ENCODE results near the gene NDE1. TPM values are rescaled to one million over a fixed set of nuclear protein-coding genes. Genes with fewer than 3 reads are reported as not detected.

NDE1 gene
- total and polyA plus RNA-seq, 9 of the 15 experiments (the other 6 are each of a cell fraction or from before 2014, with no cell fraction given): 3.1 to 59.9 (median 30.0) TPM

- Histone ChIP-seq H3K79me2 (ENCODE audit: control insufficient read depth, insufficient read depth, low read length) (no peaks in the 10 kb centered on the region), H3K4me2 (ENCODE audit: insufficient read depth, low read length) (no peak overlapping the region), H3K27me3 (ENCODE audit: control insufficient read depth in 2 of 2, insufficient read depth in 2 of 2, low read length in 2 of 2) (no peaks in the 10 kb centered on the region), H3K36me3 (ENCODE audit: control insufficient read depth, insufficient read depth, low read length) (peaks cover 11% of the 10 kb centered on the region; the same call in 1 of the 3 replicates), H3K4me3 (no peak overlapping the region), H3K4me1 (replicated peaks in 1 of 2; ENCODE audit: control insufficient read depth in 2 of 2, insufficient read depth in 2 of 2, low read length in 2 of 2) (no peaks in the 10 kb centered on the region; a peak in 1 of 5 replicates), H3K9me3 (replicated peaks; ENCODE audit: control insufficient read depth, insufficient read depth, low read depth, low read length) (no peaks in the 10 kb centered on the region), H4K20me1 (replicated peaks; ENCODE audit: control insufficient read depth, insufficient read depth, low read length) (no peaks in the 10 kb centered on the region), H3K9me1 (ENCODE audit: control insufficient read depth, insufficient read depth, low read length) (no peaks in the 10 kb centered on the region), H2AFZ (ENCODE audit: low read depth, low read length) (no peak overlapping the region), H3K9ac (ENCODE audit: insufficient read depth in 1 of 2, low read depth in 2 of 2, low read length in 2 of 2) (no peak overlapping the region), H3K27ac (ENCODE audit: extremely low read depth, low read depth, low read length) (no peak overlapping the region)
- BruUV-seq (replicated peaks): no TSS peak
- TF ChIP-seq SUPT5H (IDR thresholded peaks at IDR 0.05): no peak
- intact Hi-C loops (cut with micrococcal nuclease) (no loop called here), in situ Hi-C loops (cut with MboI) (no loop called here)
- POLR2A ChIA-PET: no interaction called here
- CTCF ChIA-PET (ENCODE audit: low intra/inter-chr PET ratio): no interaction called here
- WGBS (ENCODE audit: insufficient coverage, low coverage, missing lambda C conversion rate): 74% methylated on average over 7 of the region's 7 CpGs
- no peak for DNase-seq (ENCODE audit: extremely low read depth in 1 of 4, low spot score in 3 of 4)
- FAIRE-seq: no peak
- no peak for ATAC-seq
Observed at GRCh38 chr16:15729152-15729551, 79.1 kb downstream of the NDE1 start.

DNA sequence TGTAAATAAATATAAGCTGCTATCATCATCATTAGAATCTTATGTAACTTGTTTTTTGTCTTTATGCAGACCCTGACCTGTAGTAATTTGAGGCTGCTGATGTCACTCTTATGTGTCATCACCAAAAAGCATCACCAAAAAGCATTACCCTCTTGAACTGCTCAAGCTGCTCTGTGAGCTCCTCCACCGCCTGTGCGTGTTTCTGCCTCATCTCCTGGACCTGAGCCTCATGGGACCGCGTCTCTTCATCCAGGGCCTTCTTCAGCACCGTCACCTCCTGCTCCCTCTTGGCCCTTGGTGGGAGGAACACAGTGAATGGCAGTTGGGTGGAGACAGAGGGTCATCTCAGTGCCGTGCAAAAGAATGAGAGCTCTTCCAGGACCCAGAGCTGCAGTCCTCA, 82.4 kb downstream of the NDE1 start:
- FAIRE-seq (no peak), ATAC-seq (no peak), DNase-seq (ENCODE audit: extremely low read depth in 1 of 4, low spot score in 3 of 4) (no peak)
- ChIA-PET POLR2A (interaction anchor here (0.5 to 1.5 kb wide), 4 partner anchors 8 to 445 kb away, joined by 3 to 6 read pairs (median 4); no protein-coding TSS in a partner anchor), CTCF (ENCODE audit: low intra/inter-chr PET ratio) (no interaction called here)
- Histone ChIP-seq H3K79me2 (ENCODE audit: control insufficient read depth, insufficient read depth, low read length) (no peaks in the 10 kb centered on the region), H3K27ac (ENCODE audit: extremely low read depth, low read depth, low read length) (no peak overlapping the region), H3K36me3 (ENCODE audit: control insufficient read depth, insufficient read depth, low read length) (no peaks in the 10 kb centered on the region), H3K27me3 (ENCODE audit: control insufficient read depth in 2 of 2, insufficient read depth in 2 of 2, low read length in 2 of 2) (peaks cover 12 to 25% of the 10 kb centered on the region in 2 experiments; a peak in 3 of 5 replicates), H3K4me2 (ENCODE audit: insufficient read depth, low read length) (no peak overlapping the region), H3K4me1 (replicated peaks in 1 of 2; ENCODE audit: control insufficient read depth in 2 of 2, insufficient read depth in 2 of 2, low read length in 2 of 2) (peaks cover 0 to 3% of the 10 kb centered on the region in 2 experiments; a peak in 2 of 5 replicates), H3K4me3 (no peak overlapping the region), H2AFZ (ENCODE audit: low read depth, low read length) (no peak overlapping the region), H3K9me1 (ENCODE audit: control insufficient read depth, insufficient read depth, low read length) (no peaks in the 10 kb centered on the region), H3K9ac (ENCODE audit: insufficient read depth in 1 of 2, low read depth in 2 of 2, low read length in 2 of 2) (peak overlapping the region in 1 of 2 experiments; percentile 20; a peak in 1 of 4 replicates), H3K9me3 (replicated peaks; ENCODE audit: control insufficient read depth, insufficient read depth, low read depth, low read length) (no peaks in the 10 kb centered on the region), H4K20me1 (replicated peaks; ENCODE audit: control insufficient read depth, insufficient read depth, low read length) (no peaks in the 10 kb centered on the region; the same call in 1 of the 2 replicates)
- no peak for TF ChIP-seq RREB1 (CRISPR knock-in tag; IDR thresholded peaks at IDR 0.05)
- TF ChIP-seq SRSF9 (IDR thresholded peaks at IDR 0.05; ENCODE audit: borderline replicate concordance, low read depth, low read length): no peak
- TF ChIP-seq ZNF12 (CRISPR knock-in tag; IDR thresholded peaks at IDR 0.05): no peak
- no peak for TF ChIP-seq MBD2 (IDR thresholded peaks at IDR 0.05; ENCODE audit: borderline replicate concordance, low read depth)
- no peak for TF ChIP-seq ZNF778 (CRISPR knock-in tag; IDR thresholded peaks at IDR 0.05)
- TF ChIP-seq HDAC3 (IDR thresholded peaks at IDR 0.05; ENCODE audit: borderline replicate concordance, partially characterized antibody): no peak
- no peak for TF ChIP-seq ZNF668 (CRISPR knock-in tag; IDR thresholded peaks at IDR 0.05)
- no peak for TF ChIP-seq FOXA3 (CRISPR knock-in tag; conservative IDR thresholded peaks at IDR 0.05 in 1 of 2, IDR thresholded peaks at IDR 0.05 in 1 of 2)
- intact Hi-C loops (cut with micrococcal nuclease): no loop called here
- WGBS (ENCODE audit: insufficient coverage, low coverage, missing lambda C conversion rate): 23% methylated on average over 6 of the region's 6 CpGs
- no TSS peak for BruUV-seq (replicated peaks)
- in situ Hi-C loops (cut with MboI): no loop called here
